GM10248 (cell line): ENCODE data around the gene ATP2C2.

Source experiments
- CTCF ChIA-PET: fragments of 300-600 bp; sonication (Branson Sonifier 250); formaldehyde crosslinking; extraction: SDS; loops from one replicate; lab custom pipeline; 2021; ENCODE audit warnings: antibody characterized with exemption; lab: Yijun Ruan, JAX
- POLR2A ChIA-PET: fragments of 350-650 bp; sonication (Branson Sonifier 250); formaldehyde crosslinking; extraction: SDS; loops from one replicate; lab custom pipeline; 2020; ENCODE audit warnings: antibody characterized with exemption; lab: Yijun Ruan, JAX
- DNase-seq: peaks from one replicate; pipeline ENCODE4 v3.0.0; 2012; ENCODE audit errors: extremely low spot score
- CTCF ChIP-seq: IDR thresholded peaks from 2 replicates; pipeline ENCODE4 v1.5.1; 2012; ENCODE audit warnings: mild to moderate bottlenecking, low read depth; ENCODE audit errors: extremely low read depth, missing control alignments, control extremely low read depth

The ATP2C2 gene

DNA sequence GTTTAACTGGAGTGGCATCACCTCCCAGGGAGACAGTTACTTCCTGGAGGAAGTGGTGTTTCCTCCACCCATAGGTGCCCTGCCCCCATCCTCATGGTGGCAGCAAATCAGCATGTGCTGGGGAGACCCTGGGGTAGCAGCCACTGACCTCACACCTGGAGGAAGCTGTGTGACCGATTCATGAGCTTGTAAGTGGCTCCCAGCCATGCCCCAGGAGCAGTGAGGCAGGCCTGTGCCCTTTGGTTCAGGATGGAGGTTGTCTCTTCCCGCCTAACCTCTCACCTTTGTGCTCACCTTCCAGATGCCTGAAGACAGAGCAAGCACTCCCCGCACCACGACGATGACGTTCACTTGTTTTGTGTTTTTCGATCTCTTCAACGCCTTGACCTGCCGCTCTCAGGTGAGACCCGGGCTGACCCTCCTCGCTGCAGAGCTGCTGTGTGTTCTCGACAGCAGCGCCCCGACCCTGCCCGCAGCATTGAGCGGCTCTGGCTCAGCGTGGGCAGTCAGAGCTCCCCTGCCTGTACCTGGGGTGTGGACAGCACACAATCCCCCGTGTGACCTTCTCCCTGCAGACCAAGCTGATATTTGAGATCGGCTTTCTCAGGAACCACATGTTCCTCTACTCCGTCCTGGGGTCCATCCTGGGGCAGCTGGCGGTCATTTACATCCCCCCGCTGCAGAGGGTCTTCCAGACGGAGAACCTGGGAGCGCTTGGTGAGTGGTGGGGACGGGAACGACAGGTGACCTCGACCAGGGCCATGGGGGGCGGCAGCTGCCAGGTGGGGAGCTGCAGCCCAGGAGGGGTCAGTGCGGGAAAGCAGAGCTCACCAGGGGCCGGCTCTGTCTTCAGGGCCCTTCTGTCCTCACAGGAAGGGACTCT lies 93.3 kb downstream of the ATP2C2 start:
- POLR2A ChIA-PET, result no interaction called here
- CTCF ChIA-PET, result no interaction called here
- no peak for DNase-seq
- TF ChIP-seq CTCF, result no peak

- no peak for TF ChIP-seq CTCF
- CTCF ChIA-PET, result no interaction called here
- POLR2A ChIA-PET, result no interaction called here
- no peak for DNase-seq
Measured at GRCh38 chr16:84462296-84463210, 94.2 kb downstream of the ATP2C2 start.

DNA sequence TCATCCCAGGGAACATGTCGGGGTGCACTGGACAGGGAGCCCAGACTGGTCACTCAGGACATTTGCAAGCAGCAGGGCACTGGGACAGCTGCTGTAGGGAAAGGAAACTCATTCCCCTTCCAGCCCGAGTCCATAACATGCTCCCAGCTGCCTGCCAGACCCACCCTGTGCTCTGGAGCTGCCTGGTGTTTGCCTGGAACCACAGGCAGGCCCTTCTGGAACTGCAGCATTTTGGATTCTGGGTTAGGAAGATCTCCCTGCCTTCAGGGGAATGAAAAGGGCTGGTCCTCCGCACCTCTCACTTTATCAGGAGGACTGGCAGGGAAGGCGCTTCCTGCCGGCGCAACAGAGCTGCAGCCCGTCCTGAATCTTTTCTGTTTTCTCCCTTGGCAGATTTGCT lies 94.9 kb downstream of the ATP2C2 start:
- CTCF ChIA-PET, result no interaction called here
- POLR2A ChIA-PET, result no interaction called here
- TF ChIP-seq CTCF, result no peak
- no peak for DNase-seq

- CTCF ChIA-PET, result no interaction called here
- DNase-seq, result no peak
- POLR2A ChIA-PET, result no interaction called here
- no peak for TF ChIP-seq CTCF
Measured at GRCh38 chr16:84464116-84464515, 95.8 kb downstream of the ATP2C2 start.

GRCh38 chr16:84465154-84465553 lies 96.8 kb downstream of the ATP2C2 start:
- POLR2A ChIA-PET, result no interaction called here
- DNase-seq, result no peak
- CTCF ChIA-PET, result interaction anchor here (1.2 kb wide), 1 partner anchor 11 kb away, joined by 4 read pairs; no protein-coding TSS in a partner anchor
- no peak for TF ChIP-seq CTCF

DNA sequence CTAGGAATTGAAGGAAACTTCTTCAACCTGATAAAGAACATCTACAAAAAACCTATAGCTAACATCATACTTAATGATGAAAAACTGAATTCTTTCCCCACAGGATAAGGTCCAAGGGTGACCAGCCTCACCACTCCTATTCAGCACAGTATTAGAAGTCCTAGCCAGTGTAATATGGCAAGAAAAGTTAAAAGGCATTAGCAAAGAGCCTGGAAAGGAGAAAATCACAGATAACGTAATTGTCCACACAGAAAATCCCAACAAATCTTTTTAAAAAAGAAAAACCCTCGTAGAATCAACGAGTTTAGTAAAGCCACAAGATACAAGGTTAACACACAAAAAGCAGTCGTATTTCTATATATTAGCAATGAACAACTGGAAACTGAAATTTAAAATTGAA lies 98.4 kb downstream of the ATP2C2 start:
- POLR2A ChIA-PET, result interaction anchor here (0.6 kb wide), 1 partner anchor 37 kb away, joined by 3 read pairs; no protein-coding TSS in a partner anchor
- CTCF ChIA-PET, result interaction anchor here (1.0 kb wide), 1 partner anchor 28 kb away, joined by 3 read pairs; no protein-coding TSS in a partner anchor
- TF ChIP-seq CTCF, result no peak
- no peak for DNase-seq
